Thyroid gland (tissue), 4 donors: ENCODE results near the gene STX1A.

Experiments
- POLR2A ChIP-seq, 2 donors: fragments of 450-650 bp; IDR thresholded peaks; one replicate each; pipeline ENCODE4 v1.6.1; 2017; ENCODE audit warnings: antibody characterized with exemption in 2 of 2, mild to moderate bottlenecking in 2 of 2, moderate library complexity in 1 of 2
- TF ChIP-seq, protein P1 (sequence below), 6 experiments: fragments of 200-600 bp in 3 of 6; fragments of 450-650 bp in 3 of 6; sonication (generic) in 3 of 6; IDR thresholded peaks; one replicate each; pipeline ENCODE4 v1.5.1; 2016 to 2019; ENCODE audit warnings: antibody characterized with exemption in 6 of 6, mild to moderate bottlenecking in 2 of 6, inconsistent platforms in 1 of 6, moderate library complexity in 1 of 6

DNA sequence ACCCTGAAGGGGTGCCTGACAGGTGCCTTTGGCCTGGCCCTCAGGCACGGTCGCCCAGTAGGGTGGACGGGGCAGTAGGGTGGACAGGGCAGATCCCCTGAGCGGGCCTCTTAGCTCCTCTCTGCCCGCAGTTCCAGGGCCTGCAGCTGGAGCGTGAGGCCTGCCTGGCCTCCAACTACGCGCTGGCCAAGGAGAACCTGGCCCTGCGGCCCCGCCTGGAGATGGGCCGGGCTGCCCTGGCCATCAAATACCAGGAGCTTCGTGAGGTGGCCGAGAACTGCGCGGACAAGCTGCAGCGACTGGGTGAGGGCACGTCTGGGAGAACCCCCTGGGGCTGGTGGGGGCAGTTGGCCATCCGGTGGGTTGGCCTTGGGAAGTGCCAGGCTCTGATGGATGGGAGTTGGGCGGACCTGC, 50.2 kb downstream of the STX1A start:
- TF ChIP-seq, protein P1, sequence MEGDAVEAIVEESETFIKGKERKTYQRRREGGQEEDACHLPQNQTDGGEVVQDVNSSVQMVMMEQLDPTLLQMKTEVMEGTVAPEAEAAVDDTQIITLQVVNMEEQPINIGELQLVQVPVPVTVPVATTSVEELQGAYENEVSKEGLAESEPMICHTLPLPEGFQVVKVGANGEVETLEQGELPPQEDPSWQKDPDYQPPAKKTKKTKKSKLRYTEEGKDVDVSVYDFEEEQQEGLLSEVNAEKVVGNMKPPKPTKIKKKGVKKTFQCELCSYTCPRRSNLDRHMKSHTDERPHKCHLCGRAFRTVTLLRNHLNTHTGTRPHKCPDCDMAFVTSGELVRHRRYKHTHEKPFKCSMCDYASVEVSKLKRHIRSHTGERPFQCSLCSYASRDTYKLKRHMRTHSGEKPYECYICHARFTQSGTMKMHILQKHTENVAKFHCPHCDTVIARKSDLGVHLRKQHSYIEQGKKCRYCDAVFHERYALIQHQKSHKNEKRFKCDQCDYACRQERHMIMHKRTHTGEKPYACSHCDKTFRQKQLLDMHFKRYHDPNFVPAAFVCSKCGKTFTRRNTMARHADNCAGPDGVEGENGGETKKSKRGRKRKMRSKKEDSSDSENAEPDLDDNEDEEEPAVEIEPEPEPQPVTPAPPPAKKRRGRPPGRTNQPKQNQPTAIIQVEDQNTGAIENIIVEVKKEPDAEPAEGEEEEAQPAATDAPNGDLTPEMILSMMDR (IDR thresholded peaks at IDR 0.05), result no peak
- no peak for TF ChIP-seq POLR2A (IDR thresholded peaks at IDR 0.05)
